Measurements from ENCODE around the gene HCFC1.
A peak's percentile ranks its signal among the peaks of the same experiment; 100 is the strongest.

DNA sequence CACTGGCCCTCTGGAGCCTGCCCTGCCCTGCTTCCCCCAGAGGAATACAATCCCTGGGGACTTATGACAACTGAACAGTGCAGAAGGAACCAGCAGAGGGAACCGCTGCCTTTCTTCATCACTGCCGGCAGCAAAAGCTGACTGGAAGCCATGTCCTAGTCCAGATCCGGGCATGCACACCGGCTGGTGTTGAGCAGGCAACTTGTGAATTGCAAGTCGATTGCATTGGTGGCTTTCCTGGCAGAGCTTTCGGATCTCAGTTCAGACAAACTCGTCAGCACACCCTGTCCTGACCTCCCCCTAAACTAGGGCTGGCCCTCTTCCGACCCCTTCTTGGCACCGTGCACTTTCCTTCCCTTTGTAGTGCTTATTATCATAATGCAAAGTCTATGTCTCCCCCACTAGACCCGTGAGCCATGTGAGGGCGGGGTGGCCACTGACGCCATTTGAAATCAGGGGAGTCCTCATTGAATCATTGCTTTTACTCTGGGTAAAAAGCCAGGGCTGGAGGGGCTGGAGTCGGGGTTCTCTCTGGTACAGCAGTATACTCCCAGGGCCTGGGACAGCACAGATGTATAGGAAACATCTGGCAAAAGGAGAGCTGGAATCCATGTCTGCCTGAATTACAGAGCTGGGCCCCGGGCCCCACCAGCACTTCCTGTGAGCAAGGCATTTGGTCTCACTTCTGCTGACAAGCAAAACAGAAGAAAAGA, 47.3 kb downstream of the HCFC1 start:
- no peak for TF ChIP-seq JUND (IDR thresholded peaks at IDR 0.05)
- TF ChIP-seq RAD21 (IDR thresholded peaks at IDR 0.05; ENCODE audit: low read length) = peak; percentile 58
- no peak for TF ChIP-seq TAF1 (IDR thresholded peaks at IDR 0.05; ENCODE audit: borderline replicate concordance, low read depth, low read length)
- TF ChIP-seq POLR2AphosphoS5 (IDR thresholded peaks at IDR 0.05; ENCODE audit: low read depth, low read length) = no peak
- TF ChIP-seq EZH2phosphoT487 (IDR thresholded peaks at IDR 0.05; ENCODE audit: borderline replicate concordance, low read depth) = no peak
